Parathyroid adenoma (tissue), 2 donors: Measurements from ENCODE around the gene YIPF2.

Source experiments
- H2AFZ ChIP-seq: fragments of 300-600 bp; sonication (generic); one replicate; pipeline ENCODE4 v1.7.0; 2017; ENCODE audit warnings: antibody characterized with exemption, mild to moderate bottlenecking
- H3K27ac ChIP-seq: fragments of 300-600 bp; sonication (generic); one replicate; pipeline ENCODE4 v1.7.0; 2017
- H3K27me3 ChIP-seq: fragments of 300-600 bp; sonication (generic); one replicate; pipeline ENCODE4 v1.7.0; 2017; ENCODE audit warnings: low read length; ENCODE audit not compliant: control insufficient read depth, insufficient read depth
- H3K36me3 ChIP-seq: fragments of 300-600 bp; sonication (generic); one replicate; pipeline ENCODE4 v1.7.0; 2017; ENCODE audit warnings: low read length; ENCODE audit not compliant: control insufficient read depth, insufficient read depth
- H3K4me1 ChIP-seq: fragments of 300-600 bp; sonication (generic); one replicate; pipeline ENCODE4 v1.7.0; 2017; ENCODE audit warnings: control low read depth
- H3K4me2 ChIP-seq: fragments of 300-600 bp; sonication (generic); one replicate; pipeline ENCODE4 v1.7.0; 2017; ENCODE audit warnings: low read length
- H3K4me3 ChIP-seq: fragments of 300-600 bp; sonication (generic); one replicate; pipeline ENCODE4 v1.7.0; 2017; ENCODE audit warnings: low read depth, low read length
- H3K79me2 ChIP-seq: fragments of 300-600 bp; sonication (generic); one replicate; pipeline ENCODE4 v1.7.0; 2017; ENCODE audit warnings: control low read depth
- H3K9ac ChIP-seq: fragments of 300-600 bp; sonication (generic); one replicate; pipeline ENCODE4 v1.7.0; 2017; ENCODE audit warnings: mild to moderate bottlenecking
- H3K9me3 ChIP-seq: fragments of 300-600 bp; sonication (generic); one replicate; pipeline ENCODE4 v1.7.0; 2017; ENCODE audit warnings: low read length; ENCODE audit not compliant: control insufficient read depth
- CTCF ChIP-seq: fragments of 300-600 bp; sonication (generic); IDR thresholded peaks from one replicate; pipeline ENCODE4 v1.7.0; 2017; ENCODE audit warnings: antibody characterized with exemption, mild to moderate bottlenecking
- donor health status: primary hyperparathyroidism.

Gene YIPF2

GRCh38 chr19:10915130-10916091 lies 13.0 kb downstream of the YIPF2 start:
- Histone ChIP-seq H3K79me2 (peaks cover 2% of the 10 kb centered on the region), H3K9ac (no peak overlapping the region), H2AFZ (no peak overlapping the region), H3K4me1 (no peaks in the 10 kb centered on the region), H3K4me3 (no peak overlapping the region), H3K9me3 (no peaks in the 10 kb centered on the region), H3K27ac (no peak overlapping the region), H3K27me3 (no peaks in the 10 kb centered on the region), H3K36me3 (no peaks in the 10 kb centered on the region), H3K4me2 (no peak overlapping the region)
- no peak for TF ChIP-seq CTCF

- no peak for TF ChIP-seq CTCF
- no peak overlapping the region for H3K27ac ChIP-seq
- no peaks in the 10 kb centered on the region for H3K36me3 ChIP-seq
Observed at GRCh38 chr19:10913716-10914340, 14.6 kb downstream of the YIPF2 start.

GRCh38 chr19:10912619-10913018 lies 15.8 kb downstream of the YIPF2 start:
- H3K4me2 ChIP-seq: no peak overlapping the region
- no peak for TF ChIP-seq CTCF
- no peaks in the 10 kb centered on the region for H3K27me3 ChIP-seq
- no peaks in the 10 kb centered on the region for H3K36me3 ChIP-seq
- H3K4me1 ChIP-seq: no peaks in the 10 kb centered on the region
- no peak overlapping the region for H3K4me3 ChIP-seq
- H3K27ac ChIP-seq: no peak overlapping the region
- no peak overlapping the region for H3K9ac ChIP-seq
- H2AFZ ChIP-seq: no peak overlapping the region
- no peaks in the 10 kb centered on the region for H3K9me3 ChIP-seq
- H3K79me2 ChIP-seq: peaks cover 4% of the 10 kb centered on the region

More at GRCh38 chr19:10913716-10914340, 14.6 kb downstream of the YIPF2 start:
- Histone ChIP-seq H3K9ac (no peak overlapping the region), H3K4me1 (no peaks in the 10 kb centered on the region), H2AFZ (no peak overlapping the region), H3K27me3 (no peaks in the 10 kb centered on the region), H3K4me3 (no peak overlapping the region), H3K79me2 (peaks cover 2% of the 10 kb centered on the region), H3K9me3 (no peaks in the 10 kb centered on the region), H3K4me2 (no peak overlapping the region)

GRCh38 chr19:10911579-10912363 lies 16.7 kb downstream of the YIPF2 start:
- H3K27me3 ChIP-seq: no peaks in the 10 kb centered on the region
- no peak overlapping the region for H3K9ac ChIP-seq
- H3K4me2 ChIP-seq: no peak overlapping the region
- peaks cover 4% of the 10 kb centered on the region for H3K79me2 ChIP-seq
- H3K9me3 ChIP-seq: no peaks in the 10 kb centered on the region
- H2AFZ ChIP-seq: no peak overlapping the region
- no peak for TF ChIP-seq CTCF
- H3K4me3 ChIP-seq: no peak overlapping the region
- no peaks in the 10 kb centered on the region for H3K4me1 ChIP-seq
- H3K27ac ChIP-seq: no peak overlapping the region
- H3K36me3 ChIP-seq: no peaks in the 10 kb centered on the region
